ENCODE data around the gene TMOD1.

GRCh38 chr9:97551308-97551707 lies 49.8 kb downstream of the TMOD1 start:
- TF ChIP-seq POLR2A (IDR thresholded peaks at IDR 0.05) (no peak), CTCF (IDR thresholded peaks at IDR 0.05) (no peak)

Measured in uterus (tissue), 2 donors.